Measurements from ENCODE around the gene MGAT5.

The MGAT5 gene

DNA sequence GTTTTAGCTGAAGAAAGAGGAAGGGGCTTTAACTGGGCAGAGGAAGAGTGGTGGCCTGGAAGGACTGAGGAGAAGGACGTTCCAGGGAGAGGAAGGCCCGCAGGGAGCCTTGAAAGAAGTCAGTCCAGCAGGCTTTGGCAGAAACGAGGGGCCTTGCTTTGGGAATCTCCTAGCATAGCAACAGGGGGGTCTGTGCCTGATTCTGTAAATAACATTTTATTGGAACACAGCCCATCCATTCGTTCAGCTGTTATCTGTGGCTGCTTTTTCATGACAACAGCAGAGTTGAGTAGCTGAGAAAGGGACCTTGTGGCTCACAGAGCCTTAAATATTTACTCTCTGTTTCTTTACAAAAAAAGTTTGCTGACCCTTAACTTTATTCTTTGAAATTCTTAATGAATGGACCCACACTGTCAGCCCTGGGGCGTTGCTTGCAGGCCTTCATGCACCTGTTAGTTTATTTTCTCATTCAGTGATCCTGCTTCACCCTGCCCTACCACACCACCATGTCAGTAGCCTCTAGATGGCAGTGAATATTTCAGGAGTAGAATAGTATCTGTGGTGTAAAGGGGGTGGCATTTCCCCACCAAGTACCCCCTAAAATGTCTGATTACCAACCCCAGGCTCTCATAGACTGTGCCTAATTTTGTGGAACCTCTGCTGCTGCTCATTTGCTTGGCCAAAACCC lies 61.0 kb downstream of the MGAT5 start:
- TF ChIP-seq, protein P1, sequence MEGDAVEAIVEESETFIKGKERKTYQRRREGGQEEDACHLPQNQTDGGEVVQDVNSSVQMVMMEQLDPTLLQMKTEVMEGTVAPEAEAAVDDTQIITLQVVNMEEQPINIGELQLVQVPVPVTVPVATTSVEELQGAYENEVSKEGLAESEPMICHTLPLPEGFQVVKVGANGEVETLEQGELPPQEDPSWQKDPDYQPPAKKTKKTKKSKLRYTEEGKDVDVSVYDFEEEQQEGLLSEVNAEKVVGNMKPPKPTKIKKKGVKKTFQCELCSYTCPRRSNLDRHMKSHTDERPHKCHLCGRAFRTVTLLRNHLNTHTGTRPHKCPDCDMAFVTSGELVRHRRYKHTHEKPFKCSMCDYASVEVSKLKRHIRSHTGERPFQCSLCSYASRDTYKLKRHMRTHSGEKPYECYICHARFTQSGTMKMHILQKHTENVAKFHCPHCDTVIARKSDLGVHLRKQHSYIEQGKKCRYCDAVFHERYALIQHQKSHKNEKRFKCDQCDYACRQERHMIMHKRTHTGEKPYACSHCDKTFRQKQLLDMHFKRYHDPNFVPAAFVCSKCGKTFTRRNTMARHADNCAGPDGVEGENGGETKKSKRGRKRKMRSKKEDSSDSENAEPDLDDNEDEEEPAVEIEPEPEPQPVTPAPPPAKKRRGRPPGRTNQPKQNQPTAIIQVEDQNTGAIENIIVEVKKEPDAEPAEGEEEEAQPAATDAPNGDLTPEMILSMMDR (conservative IDR thresholded peaks at IDR 0.05) = no peak
- no peak for TF ChIP-seq ZFX (IDR thresholded peaks at IDR 0.05)
- no peak overlapping the region for H3K27ac ChIP-seq

DNA sequence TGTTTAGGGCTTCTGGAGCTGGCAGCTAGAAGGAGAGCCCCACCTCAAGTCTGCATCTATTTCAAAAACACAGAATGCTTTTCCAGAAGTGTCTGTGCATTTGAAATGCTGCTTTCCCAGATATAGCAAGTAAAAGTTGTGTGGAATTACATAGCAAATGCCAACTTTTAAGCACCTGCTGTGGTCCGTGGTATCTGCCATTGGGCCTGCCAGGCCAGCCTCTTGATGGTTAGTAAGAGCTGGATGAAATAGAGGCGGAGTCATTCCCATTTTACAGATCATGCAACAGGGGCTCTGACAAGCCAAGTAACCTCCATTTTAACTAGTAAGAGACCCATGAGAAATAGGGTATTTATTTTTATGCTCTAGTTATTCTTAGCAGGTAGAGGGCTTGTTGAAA lies 61.6 kb downstream of the MGAT5 start:
- H3K27ac ChIP-seq = no peak overlapping the region
- TF ChIP-seq, protein P1 (conservative IDR thresholded peaks at IDR 0.05) = no peak
- TF ChIP-seq ZFX (IDR thresholded peaks at IDR 0.05) = no peak

DNA sequence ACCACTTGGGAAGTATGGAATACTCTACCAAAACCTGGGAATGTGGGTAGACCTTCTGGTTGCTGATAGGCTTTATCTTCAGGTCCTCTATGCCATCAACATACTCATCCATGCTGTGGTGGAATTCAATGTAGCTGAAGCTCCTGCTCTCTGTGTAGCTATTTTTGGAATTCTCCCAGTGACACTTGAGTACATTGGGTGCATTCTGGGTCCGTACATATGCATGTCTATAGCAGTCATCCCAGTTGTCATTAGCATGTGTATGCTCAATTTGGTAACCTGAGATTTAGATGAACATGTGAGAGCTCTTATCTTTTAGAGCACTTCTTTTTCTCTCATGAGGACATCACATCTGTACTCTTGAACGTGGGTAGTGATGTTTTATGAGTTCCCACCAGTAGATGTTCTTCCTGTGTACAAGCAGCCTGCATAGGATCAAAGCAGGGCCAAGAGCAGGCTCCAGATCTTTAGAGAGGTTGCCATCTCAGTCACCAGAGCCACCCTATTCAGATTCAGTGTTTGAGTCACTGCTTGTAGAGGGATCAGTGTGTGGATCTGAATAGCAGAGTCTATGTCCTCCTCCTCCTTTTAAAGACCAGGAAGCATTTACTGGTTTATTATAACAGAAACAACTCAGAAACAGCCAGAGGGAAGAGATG lies 65.9 kb downstream of the MGAT5 start:
- H3K27ac ChIP-seq = no peak overlapping the region
- TF ChIP-seq, protein P1 (conservative IDR thresholded peaks at IDR 0.05) = no peak
- TF ChIP-seq ZFX (IDR thresholded peaks at IDR 0.05) = no peak

DNA sequence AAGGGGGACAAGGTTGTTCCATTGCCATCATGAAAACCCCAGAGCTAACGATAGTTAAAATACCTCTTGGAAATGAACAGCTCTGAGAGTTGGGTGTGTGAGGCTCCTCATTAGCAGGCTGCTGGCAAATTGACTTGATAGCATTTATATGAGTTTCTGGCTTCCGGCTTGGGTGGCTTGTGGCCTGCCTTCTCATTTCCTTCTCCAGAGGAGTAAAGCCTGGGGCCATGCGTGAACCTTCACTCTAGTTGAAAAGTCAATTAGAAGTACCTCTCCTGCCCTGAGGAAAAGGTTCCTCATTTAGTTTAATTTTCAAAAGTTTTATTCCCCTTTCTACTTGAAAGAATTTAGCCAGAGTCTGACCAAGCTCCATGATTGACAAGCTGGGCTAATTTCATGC lies 67.1 kb downstream of the MGAT5 start:
- TF ChIP-seq, protein P1 (conservative IDR thresholded peaks at IDR 0.05) = no peak
- H3K27ac ChIP-seq = no peak overlapping the region

- TF ChIP-seq ZFX (IDR thresholded peaks at IDR 0.05) = no peak
- TF ChIP-seq, protein P1 (conservative IDR thresholded peaks at IDR 0.05) = no peak
- no peak overlapping the region for H3K27ac ChIP-seq
These were observed 69.9 kb downstream of the MGAT5 start for GRCh38 chr2:134323777-134324176.

DNA sequence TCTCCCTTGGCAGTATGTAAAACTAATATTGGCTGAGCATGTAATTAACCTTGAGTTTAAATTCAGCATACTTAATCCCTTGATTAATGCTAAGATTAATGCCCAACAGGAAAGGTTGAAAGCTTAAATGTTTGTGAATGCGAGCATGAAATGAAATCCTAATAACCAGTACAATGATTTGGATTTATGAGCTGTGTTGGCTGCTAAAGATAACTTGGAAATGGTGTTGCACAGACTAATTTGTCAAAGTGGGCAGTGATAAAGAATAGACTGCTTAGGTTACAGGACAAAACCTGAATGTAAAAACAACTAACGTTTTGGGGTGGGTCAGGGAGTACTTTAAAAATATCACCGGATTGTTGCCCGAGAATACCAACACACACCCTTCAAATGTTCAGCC lies 70.6 kb downstream of the MGAT5 start:
- no peak overlapping the region for H3K27ac ChIP-seq
- TF ChIP-seq, protein P1 (conservative IDR thresholded peaks at IDR 0.05) = no peak
- no peak for TF ChIP-seq ZFX (IDR thresholded peaks at IDR 0.05)

GRCh38 chr2:134324947-134325346 lies 71.1 kb downstream of the MGAT5 start:
- no peak for TF ChIP-seq ZFX (IDR thresholded peaks at IDR 0.05)
- TF ChIP-seq, protein P1 (conservative IDR thresholded peaks at IDR 0.05) = no peak
- no peak overlapping the region for H3K27ac ChIP-seq
